Thyroid gland (tissue), 4 donors: ENCODE measurements around the gene SND1.

ENCODE experiments used
- POLR2A ChIP-seq, 2 donors: fragments of 450-650 bp; IDR thresholded peaks; one replicate each; pipeline ENCODE4 v1.6.1; 2017; ENCODE audit warnings: antibody characterized with exemption in 2 of 2, mild to moderate bottlenecking in 2 of 2, moderate library complexity in 1 of 2
- TF ChIP-seq, protein P1 (sequence below), 6 experiments: fragments of 200-600 bp in 3 of 6; fragments of 450-650 bp in 3 of 6; sonication (generic) in 3 of 6; IDR thresholded peaks; one replicate each; pipeline ENCODE4 v1.5.1; 2016 to 2019; ENCODE audit warnings: antibody characterized with exemption in 6 of 6, mild to moderate bottlenecking in 2 of 6, inconsistent platforms in 1 of 6, moderate library complexity in 1 of 6

DNA sequence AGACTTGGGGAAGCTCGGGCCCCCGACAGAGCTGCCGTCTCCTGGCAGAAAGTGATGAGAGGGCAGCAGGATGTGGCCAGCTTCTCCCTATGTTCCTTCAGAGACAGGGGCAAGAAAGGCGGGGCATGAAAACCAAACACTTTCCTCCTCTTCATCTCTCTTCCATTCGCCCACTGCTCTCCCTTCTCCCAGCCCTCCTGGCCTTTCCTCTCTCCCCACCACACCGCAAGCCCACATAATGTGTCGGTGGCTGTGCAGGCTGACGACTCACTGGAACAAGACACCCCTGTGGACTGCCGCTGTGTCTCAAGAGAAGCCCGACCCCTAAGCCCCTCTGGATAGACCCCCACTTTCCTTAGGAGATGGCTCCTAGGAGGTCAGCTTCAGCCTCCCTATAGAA lies 438.5 kb downstream of the SND1 start:
- TF ChIP-seq, protein P1, sequence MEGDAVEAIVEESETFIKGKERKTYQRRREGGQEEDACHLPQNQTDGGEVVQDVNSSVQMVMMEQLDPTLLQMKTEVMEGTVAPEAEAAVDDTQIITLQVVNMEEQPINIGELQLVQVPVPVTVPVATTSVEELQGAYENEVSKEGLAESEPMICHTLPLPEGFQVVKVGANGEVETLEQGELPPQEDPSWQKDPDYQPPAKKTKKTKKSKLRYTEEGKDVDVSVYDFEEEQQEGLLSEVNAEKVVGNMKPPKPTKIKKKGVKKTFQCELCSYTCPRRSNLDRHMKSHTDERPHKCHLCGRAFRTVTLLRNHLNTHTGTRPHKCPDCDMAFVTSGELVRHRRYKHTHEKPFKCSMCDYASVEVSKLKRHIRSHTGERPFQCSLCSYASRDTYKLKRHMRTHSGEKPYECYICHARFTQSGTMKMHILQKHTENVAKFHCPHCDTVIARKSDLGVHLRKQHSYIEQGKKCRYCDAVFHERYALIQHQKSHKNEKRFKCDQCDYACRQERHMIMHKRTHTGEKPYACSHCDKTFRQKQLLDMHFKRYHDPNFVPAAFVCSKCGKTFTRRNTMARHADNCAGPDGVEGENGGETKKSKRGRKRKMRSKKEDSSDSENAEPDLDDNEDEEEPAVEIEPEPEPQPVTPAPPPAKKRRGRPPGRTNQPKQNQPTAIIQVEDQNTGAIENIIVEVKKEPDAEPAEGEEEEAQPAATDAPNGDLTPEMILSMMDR (IDR thresholded peaks at IDR 0.05): no peak
- no peak for TF ChIP-seq POLR2A (IDR thresholded peaks at IDR 0.05)
